T-helper 1 cell (primary cell): ENCODE data around the gene PLA2G15.

Experiments
- DNase-seq, 5 donors: peaks; one replicate each; pipeline ENCODE4 v3.0.0-alpha.2; 2012 to 2020

The PLA2G15 gene

DNA sequence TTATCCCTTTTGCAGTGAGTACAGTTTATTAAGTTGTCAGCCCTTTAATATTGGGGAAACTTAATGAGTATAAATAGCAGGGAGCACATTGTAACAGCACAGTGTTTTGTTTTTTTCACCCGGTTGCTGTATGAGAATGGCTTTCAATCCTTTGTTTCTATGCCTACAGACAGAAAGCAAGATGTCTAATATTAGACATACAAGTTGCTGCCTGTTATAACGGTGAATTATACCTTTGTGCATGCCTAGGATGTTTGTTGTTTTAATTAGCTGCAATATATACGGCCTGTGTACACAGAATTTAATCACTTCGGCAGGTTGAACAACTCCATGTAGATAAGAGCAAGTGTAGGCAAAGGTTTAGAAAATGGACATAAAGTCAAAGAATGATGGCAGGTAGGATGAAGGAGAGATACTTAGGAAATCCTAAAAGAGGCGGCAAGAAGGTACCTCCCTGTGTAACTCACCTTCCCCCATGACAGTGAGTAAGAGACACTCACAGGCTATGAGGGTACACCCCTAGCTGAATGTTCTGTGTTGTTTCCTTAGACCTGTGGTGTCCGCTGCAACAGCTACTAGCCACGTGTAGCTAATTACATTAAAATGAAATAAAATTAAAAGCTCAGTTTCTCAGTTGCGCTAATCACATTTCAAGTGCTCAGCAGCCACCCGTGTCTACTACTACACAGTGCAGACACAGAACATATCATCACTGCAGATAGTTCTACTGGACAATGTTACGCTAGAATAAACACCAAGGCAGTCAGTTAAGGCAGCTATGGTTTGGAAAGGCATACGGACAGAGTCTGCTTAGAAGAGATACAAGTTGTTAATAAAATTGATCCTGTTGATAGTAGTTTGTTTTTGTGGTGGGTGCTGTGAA is 54.6 kb downstream of the PLA2G15 start:
- no peak for DNase-seq

DNA sequence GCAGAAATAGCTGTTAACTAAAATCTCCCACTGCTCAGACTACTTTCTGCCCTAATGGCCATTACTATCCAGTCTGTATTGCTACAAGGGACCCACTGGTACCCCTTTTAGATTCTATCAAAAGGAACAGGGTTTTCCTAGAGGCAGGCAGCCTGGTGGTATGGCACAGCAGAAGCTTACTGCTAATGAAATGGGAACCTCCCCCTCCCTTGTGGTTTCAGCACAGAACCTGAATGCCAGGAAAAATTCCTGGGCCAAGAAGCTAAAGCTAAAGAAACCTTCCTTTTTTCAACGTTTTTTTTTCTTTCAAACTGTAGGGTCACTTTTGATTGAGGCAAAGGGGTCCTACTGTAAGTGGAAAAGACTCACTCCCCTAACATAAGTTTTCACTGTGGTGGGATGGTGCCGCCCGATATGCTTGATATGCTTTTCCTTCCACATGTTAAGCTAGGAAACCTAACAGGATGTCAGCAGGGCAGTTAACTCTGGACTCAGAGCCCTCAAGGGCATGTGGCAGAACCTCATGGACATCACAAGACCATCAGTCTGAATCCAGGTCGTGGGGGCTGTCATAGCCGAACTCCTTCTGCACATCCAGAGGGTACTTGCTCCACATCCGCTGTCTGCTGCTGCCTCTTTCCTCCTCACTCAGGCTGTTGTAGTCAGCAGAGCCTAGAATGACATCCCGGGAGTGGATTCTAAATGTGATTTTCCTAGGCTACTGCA is 55.7 kb downstream of the PLA2G15 start:
- no peak for DNase-seq

DNA sequence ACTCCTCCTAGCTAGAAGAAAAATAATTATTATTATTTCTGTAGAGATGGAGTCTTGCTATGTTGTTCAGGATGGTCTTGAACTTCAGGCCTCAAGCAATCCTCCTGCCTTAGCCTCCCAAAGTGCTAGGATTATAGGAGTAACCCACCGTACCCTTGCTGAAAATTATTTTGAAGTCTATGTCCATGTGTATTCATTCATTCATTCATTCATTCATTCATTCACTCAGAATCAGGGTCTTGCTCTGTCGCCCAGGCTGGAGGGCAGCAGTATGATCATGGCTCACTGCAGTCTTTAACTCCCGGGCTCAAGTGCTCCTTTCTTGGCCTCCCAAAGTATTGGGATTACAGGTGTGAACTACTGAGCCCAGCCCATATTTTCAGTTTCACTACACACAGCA is 61.5 kb downstream of the PLA2G15 start:
- DNase-seq: no peak

DNA sequence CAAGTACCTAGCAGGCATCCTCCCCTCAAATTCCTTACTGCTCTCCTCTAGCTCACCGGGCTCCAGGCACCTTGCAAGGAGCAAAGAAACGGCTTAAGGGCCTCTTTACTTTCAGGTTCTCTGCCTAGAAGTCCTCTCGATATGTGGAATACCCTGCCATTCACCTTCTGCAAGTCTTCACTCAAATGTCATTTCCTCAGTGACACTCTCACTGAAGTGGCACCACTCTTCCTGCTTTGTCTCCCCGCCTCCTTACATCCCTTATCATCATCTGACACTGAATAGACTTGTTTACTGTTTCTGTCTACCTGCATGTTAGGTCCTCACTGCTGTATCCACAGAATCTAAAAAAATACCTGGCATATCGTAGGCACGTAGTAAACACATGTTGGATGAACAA is 64.6 kb downstream of the PLA2G15 start:
- peak in 1 of 5 donors; percentile 46 for DNase-seq

DNA sequence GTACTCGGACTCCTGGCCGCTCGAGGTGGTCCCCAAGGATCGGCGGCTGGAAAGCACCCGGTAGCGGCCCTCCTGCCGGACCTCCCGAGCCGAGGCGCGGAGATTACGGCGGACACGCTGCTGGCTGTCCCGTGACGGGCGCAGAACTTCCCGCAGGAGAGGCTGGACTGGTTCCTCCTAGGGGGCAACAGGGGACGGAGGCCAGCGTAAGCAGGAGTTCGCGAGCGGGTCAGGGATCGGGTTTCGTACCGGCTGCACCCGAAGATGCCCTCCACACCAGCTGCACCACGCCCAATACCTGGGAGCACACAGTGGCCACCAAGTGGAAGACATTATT is 65.2 kb downstream of the PLA2G15 start:
- no peak for DNase-seq
